Right lobe of liver (tissue), 4 donors: ENCODE measurements around the gene ZNF787.
A peak's percentile ranks its signal among the peaks of the same experiment; 100 is the strongest.

ENCODE experiments used
- CTCF ChIP-seq, 4 donors: fragments of 200-600 bp in 3 of 4; fragments of 450-650 bp in 1 of 4; IDR thresholded peaks; one replicate each; pipeline versions ENCODE4 v1.5.1 to v1.8.0; 2016 to 2022; ENCODE audit warnings: antibody characterized with exemption in 4 of 4, mild to moderate bottlenecking in 2 of 4
- POLR2A ChIP-seq: fragments of 450-650 bp; IDR thresholded peaks from one replicate; pipeline ENCODE4 v1.6.1; 2017; ENCODE audit warnings: antibody characterized with exemption, mild to moderate bottlenecking
- donor health status: DM: no; HTN: no; CAD: no.
- donor health status: DM: no; HTN: no; CAD: no.
- donor health status: DM: no; HTN: yes; CAD: no.

- TF ChIP-seq CTCF (IDR thresholded peaks at IDR 0.05) (peak; percentile 77 to 89 (median 83)), POLR2A (no peak)
Measured at GRCh38 chr19:56105090-56105701, 15.9 kb downstream of the ZNF787 start.
